ENCODE data around the gene PCDHAC2. TPM values are rescaled to one million over a fixed set of nuclear protein-coding genes. Genes with fewer than 3 reads are reported as not detected.

PCDHAC2 gene
- total RNA-seq, 3 donors from 2014 or later: 2.1 to 2.8 (median 2.6) TPM

DNA sequence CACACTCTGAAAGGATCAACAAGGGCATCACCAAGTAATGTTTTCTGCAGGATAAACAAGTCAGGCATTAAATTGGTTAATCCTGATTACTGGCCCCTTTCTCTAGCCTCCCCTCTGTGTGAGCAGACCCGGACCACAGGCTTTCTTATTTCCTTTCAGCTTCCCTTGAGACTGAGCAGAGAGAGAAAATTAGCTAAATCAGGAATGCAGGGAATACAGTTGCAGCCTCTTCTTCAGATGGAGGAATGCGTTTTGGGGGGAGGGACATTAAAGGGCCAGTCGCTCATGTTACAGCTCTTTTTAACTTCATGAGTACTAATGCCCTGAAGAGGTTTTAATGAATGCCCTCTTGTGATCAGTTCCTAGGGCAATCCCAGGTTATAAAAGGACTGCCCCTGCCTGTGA, 19.8 kb downstream of the PCDHAC2 start:
- Histone ChIP-seq H3K4me3 (no peak overlapping the region), H3K27ac (no peak overlapping the region), H3K4me1 (no peaks in the 10 kb centered on the region), H3K9me3 (no peaks in the 10 kb centered on the region), H3K27me3 (no peaks in the 10 kb centered on the region), H3K36me3 (no peaks in the 10 kb centered on the region)
- no peak for DNase-seq (ENCODE audit: low spot score in 2 of 2)
- intact Hi-C loops (cut with DNase I; ENCODE audit: low total_unique reads): no loop called here
- TF ChIP-seq, protein P1, sequence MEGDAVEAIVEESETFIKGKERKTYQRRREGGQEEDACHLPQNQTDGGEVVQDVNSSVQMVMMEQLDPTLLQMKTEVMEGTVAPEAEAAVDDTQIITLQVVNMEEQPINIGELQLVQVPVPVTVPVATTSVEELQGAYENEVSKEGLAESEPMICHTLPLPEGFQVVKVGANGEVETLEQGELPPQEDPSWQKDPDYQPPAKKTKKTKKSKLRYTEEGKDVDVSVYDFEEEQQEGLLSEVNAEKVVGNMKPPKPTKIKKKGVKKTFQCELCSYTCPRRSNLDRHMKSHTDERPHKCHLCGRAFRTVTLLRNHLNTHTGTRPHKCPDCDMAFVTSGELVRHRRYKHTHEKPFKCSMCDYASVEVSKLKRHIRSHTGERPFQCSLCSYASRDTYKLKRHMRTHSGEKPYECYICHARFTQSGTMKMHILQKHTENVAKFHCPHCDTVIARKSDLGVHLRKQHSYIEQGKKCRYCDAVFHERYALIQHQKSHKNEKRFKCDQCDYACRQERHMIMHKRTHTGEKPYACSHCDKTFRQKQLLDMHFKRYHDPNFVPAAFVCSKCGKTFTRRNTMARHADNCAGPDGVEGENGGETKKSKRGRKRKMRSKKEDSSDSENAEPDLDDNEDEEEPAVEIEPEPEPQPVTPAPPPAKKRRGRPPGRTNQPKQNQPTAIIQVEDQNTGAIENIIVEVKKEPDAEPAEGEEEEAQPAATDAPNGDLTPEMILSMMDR (IDR thresholded peaks at IDR 0.05): no peak
- TF ChIP-seq POLR2AphosphoS5 (IDR thresholded peaks at IDR 0.05) (no peak), POLR2A (IDR thresholded peaks at IDR 0.05) (no peak)

DNA sequence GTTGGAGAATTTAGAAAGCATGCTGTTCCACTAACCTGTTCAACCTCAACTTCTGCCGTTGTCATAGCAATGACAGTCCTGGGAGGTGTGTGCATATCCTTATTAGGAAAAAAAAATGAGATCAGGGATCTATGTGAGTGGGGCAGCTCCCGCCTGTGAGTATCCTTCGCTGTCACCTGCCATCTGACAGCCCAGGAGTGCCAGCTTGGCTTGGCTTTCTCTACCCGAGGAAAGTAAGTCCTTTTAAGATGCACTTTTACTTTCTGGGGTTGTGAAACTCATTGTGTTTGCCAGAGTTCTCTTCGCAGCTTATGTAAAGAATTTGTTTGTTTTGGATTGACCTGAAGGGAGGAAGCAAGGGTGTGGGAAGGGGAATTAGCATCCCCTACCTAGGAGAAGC, 21.8 kb downstream of the PCDHAC2 start:
- Histone ChIP-seq H3K27me3 (no peaks in the 10 kb centered on the region), H3K4me1 (no peaks in the 10 kb centered on the region), H3K4me3 (no peak overlapping the region), H3K27ac (no peak overlapping the region), H3K9me3 (no peaks in the 10 kb centered on the region), H3K36me3 (no peaks in the 10 kb centered on the region)
- TF ChIP-seq, protein P1 (IDR thresholded peaks at IDR 0.05): no peak
- TF ChIP-seq POLR2AphosphoS5 (IDR thresholded peaks at IDR 0.05): no peak
- TF ChIP-seq POLR2A (IDR thresholded peaks at IDR 0.05): no peak
- peak in 1 of 2 donors; percentile 22 for DNase-seq (ENCODE audit: low spot score in 2 of 2)
- intact Hi-C loops (cut with DNase I; ENCODE audit: low total_unique reads): no loop called here

DNA sequence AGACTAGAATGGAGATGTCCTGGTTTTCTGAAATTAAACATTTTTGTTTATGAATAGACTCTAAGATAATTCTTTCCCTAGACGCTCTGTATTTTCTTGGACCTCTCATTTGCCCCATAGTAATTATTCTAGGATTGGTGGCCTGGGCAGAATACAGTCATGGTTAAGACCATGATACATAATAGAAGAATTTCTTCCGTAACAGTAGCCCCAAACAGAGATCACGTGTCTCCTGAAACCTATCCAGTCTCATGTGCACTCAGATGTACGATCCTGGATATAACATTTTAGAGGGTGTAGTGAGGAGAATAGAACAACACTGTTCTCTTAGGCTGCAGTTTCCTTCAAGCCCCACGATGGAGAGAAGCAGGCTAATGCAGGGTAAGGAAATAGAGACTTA, 22.3 kb downstream of the PCDHAC2 start:
- intact Hi-C loops (cut with DNase I; ENCODE audit: low total_unique reads): no loop called here
- no peak for DNase-seq (ENCODE audit: low spot score in 2 of 2)
- Histone ChIP-seq H3K4me1 (no peaks in the 10 kb centered on the region), H3K27ac (no peak overlapping the region), H3K9me3 (no peaks in the 10 kb centered on the region), H3K4me3 (no peak overlapping the region), H3K27me3 (no peaks in the 10 kb centered on the region), H3K36me3 (no peaks in the 10 kb centered on the region)
- TF ChIP-seq POLR2AphosphoS5 (IDR thresholded peaks at IDR 0.05) (no peak), POLR2A (IDR thresholded peaks at IDR 0.05) (no peak)
- TF ChIP-seq, protein P1 (IDR thresholded peaks at IDR 0.05): no peak

DNA sequence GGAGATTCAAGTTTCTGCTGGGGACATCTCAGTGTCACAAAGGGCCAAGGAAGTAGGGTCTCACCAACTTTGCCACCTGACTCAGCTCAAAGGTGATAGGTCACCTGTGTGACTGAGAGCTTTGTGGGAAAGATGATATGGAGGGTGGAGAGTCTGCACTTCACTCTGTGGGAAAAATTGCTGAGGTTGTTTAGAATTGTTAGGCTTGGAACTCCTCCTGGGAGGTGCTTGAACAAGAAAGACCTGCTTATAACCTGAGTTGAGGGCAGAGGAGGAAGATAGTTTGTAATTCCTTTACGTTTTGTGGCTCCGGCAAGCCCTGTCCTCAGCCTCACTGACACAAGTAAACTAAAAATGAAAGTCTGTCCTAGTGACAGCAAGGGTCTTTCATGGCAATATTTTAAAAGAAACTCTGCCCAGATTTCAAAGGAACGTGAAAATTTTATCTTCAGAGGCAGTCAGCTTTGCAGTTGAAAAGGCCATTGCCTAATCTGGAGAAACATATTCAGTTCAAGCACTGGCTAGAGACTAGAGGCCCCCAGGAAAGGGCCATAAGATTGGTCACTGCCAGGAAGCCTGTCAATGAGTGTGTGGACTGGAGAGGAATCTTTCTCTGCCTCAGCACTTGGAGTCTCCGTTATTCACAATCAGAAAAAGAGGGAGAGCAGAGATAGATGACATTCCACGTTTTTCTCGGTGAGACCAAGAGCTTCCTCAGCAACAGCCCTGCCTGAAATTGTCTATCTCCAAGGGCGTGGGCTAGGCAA, 23.2 kb downstream of the PCDHAC2 start:
- H3K4me1 ChIP-seq: no peaks in the 10 kb centered on the region
- no peaks in the 10 kb centered on the region for H3K9me3 ChIP-seq
- H3K36me3 ChIP-seq: no peaks in the 10 kb centered on the region
- TF ChIP-seq POLR2A (IDR thresholded peaks at IDR 0.05): no peak
- TF ChIP-seq, protein P1 (IDR thresholded peaks at IDR 0.05): no peak
- TF ChIP-seq POLR2AphosphoS5 (IDR thresholded peaks at IDR 0.05): no peak
- no peak overlapping the region for H3K27ac ChIP-seq
- intact Hi-C loops (cut with DNase I; ENCODE audit: low total_unique reads): no loop called here
- no peak for DNase-seq (ENCODE audit: low spot score in 2 of 2)
- no peaks in the 10 kb centered on the region for H3K27me3 ChIP-seq
- no peak overlapping the region for H3K4me3 ChIP-seq

DNA sequence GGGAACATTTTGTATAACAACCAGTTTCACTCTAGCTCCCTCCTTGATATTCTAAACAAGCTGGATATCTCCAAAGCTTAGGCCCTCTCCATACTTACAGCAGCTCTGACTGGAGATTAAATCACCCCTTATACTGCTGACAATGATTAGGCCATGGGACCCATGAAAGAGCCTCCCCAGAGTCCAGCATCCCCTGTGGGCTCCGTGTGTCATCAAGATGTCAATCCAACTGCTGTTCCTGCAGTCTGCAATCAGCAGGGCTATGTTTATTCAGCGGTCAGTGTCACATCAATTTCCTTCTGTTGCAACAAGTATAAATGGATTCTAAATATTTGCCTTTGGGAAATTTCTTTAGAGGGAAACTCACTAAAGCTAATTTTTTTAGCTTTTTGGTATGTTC, 26.6 kb downstream of the PCDHAC2 start:
- TF ChIP-seq, protein P1 (IDR thresholded peaks at IDR 0.05): no peak
- TF ChIP-seq POLR2A (IDR thresholded peaks at IDR 0.05): no peak
- TF ChIP-seq POLR2AphosphoS5 (IDR thresholded peaks at IDR 0.05): no peak
- Histone ChIP-seq H3K36me3 (no peaks in the 10 kb centered on the region), H3K27ac (no peak overlapping the region), H3K4me3 (no peak overlapping the region), H3K9me3 (no peaks in the 10 kb centered on the region), H3K27me3 (no peaks in the 10 kb centered on the region), H3K4me1 (no peaks in the 10 kb centered on the region)
- intact Hi-C loops (cut with DNase I; ENCODE audit: low total_unique reads): no loop called here
- no peak for DNase-seq (ENCODE audit: low spot score in 2 of 2)

Data from breast epithelium (tissue), 4 donors.